HG03439 (cell line): ENCODE results near the gene SUGP2.

Experiments
- ATAC-seq: cut with Tn5 transposase; IDR thresholded peaks from one replicate; pipeline ENCODE4 v1.9.1; 2021; ENCODE audit warnings: mild to moderate bottlenecking, moderate library complexity; ENCODE audit not compliant: unreplicated experiment

Gene SUGP2

GRCh38 chr19:18993115-18993514 lies 40.2 kb downstream of the SUGP2 start:
- no peak for ATAC-seq

- ATAC-seq = no peak
Measured at GRCh38 chr19:18992696-18993095, 40.6 kb downstream of the SUGP2 start.

GRCh38 chr19:18991468-18991867 lies 41.8 kb downstream of the SUGP2 start:
- no peak for ATAC-seq

GRCh38 chr19:18991006-18991405 lies 42.3 kb downstream of the SUGP2 start:
- ATAC-seq = no peak

GRCh38 chr19:18990128-18990708 lies 43.1 kb downstream of the SUGP2 start:
- no peak for ATAC-seq

- ATAC-seq = no peak
Measured at GRCh38 chr19:18989316-18989715, 44.0 kb downstream of the SUGP2 start.

GRCh38 chr19:18987456-18987855 lies 45.9 kb downstream of the SUGP2 start:
- no peak for ATAC-seq

- ATAC-seq = no peak
Measured at GRCh38 chr19:18985257-18985656, 48.1 kb downstream of the SUGP2 start.

- no peak for ATAC-seq
Measured at GRCh38 chr19:18984251-18984650, 49.1 kb downstream of the SUGP2 start.

GRCh38 chr19:18982669-18983068 lies 50.6 kb downstream of the SUGP2 start:
- ATAC-seq = no peak

- ATAC-seq = no peak
Measured at GRCh38 chr19:18980432-18981020, 52.8 kb downstream of the SUGP2 start.

- ATAC-seq = no peak
Measured at GRCh38 chr19:18978616-18979015, 54.7 kb downstream of the SUGP2 start.

GRCh38 chr19:18975869-18976268 lies 57.4 kb downstream of the SUGP2 start:
- ATAC-seq = no peak

- no peak for ATAC-seq
Measured at GRCh38 chr19:18975011-18975410, 58.3 kb downstream of the SUGP2 start.

- ATAC-seq = no peak
Measured at GRCh38 chr19:18972851-18973250, 60.5 kb downstream of the SUGP2 start.

- no peak for ATAC-seq
Measured at GRCh38 chr19:18972301-18972811, 61.0 kb downstream of the SUGP2 start.

GRCh38 chr19:18969931-18970659 lies 63.2 kb downstream of the SUGP2 start:
- ATAC-seq = no peak

GRCh38 chr19:18967358-18968146 lies 65.8 kb downstream of the SUGP2 start:
- no peak for ATAC-seq

- ATAC-seq = no peak
Measured at GRCh38 chr19:18966307-18966706, 67.0 kb downstream of the SUGP2 start.

- no peak for ATAC-seq
Measured at GRCh38 chr19:18964121-18964520, 69.2 kb downstream of the SUGP2 start.
